Nephron progenitor cell (in vitro differentiated cells): ENCODE measurements around the gene HIPK2.

ENCODE experiments used
- DNase-seq: peaks from one replicate; pipeline ENCODE4 v3.0.0; 2021
- H3K27ac Mint-ChIP-seq: 2 replicates; pipeline ENCODE4 v1.8.0; 2021; ENCODE audit warnings: mild to moderate bottlenecking, moderate library complexity, mixed read lengths
- H3K27me3 Mint-ChIP-seq: 2 replicates; pipeline ENCODE4 v1.8.0; 2021; ENCODE audit warnings: mild to moderate bottlenecking, low read depth, mixed read lengths; ENCODE audit not compliant: poor library complexity
- H3K36me3 Mint-ChIP-seq: 2 replicates; pipeline ENCODE4 v1.8.0; 2021; ENCODE audit warnings: low read depth, mixed read lengths
- H3K4me1 Mint-ChIP-seq: 2 replicates; pipeline ENCODE4 v1.8.0; 2021; ENCODE audit warnings: mixed read lengths
- H3K4me3 Mint-ChIP-seq: 2 replicates; pipeline ENCODE4 v1.8.0; 2021; ENCODE audit warnings: mild to moderate bottlenecking, moderate library complexity, mixed read lengths
- H3K9me3 Mint-ChIP-seq: 2 replicates; pipeline ENCODE4 v1.8.0; 2021; ENCODE audit warnings: mild to moderate bottlenecking, moderate library complexity, mixed read lengths
- TF ChIP-seq, protein P1 (sequence below): fragments of 200-600 bp; sonication (generic); IDR thresholded peaks from 2 replicates; pipeline ENCODE4 v1.5.0; 2021; ENCODE audit warnings: antibody characterized with exemption

Gene HIPK2

DNA sequence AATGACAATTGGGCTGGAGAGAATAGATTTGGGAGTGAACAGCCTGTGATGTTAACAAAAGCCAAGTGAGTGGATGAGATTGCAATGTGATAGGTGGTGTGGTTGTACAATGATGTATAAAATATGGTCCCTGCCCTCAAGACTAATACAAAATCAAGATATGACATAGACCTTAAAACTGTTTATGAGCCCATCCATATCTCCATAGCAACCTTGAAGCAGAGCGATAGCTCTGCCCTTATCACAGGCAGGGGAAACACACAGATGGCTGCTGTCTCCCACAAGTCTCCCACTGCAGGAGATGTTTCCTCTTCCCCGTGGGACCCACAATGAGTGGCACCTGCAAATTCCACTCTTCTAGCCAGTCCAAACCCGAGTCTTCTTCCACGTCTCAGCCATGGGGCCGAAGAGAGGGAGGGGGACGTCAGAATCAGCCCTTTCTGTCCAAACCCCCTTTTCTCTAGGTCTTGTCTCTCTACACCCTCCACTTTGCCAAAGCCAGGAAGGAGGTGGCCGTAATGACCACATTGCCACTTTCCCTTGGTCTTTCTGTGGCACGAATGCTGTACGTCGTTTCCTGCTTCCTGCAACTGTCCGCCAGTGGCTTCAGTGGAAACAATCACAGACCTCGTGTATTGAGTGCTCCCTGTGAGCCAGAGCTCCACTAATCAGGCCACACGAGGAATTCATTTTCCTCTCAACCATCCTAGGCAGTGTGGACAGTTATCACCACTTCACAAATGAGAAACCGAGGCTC lies 43.7 kb upstream of the HIPK2 start:
- no peaks in the 10 kb centered on the region for H3K36me3 Mint-ChIP-seq
- TF ChIP-seq, protein P1, sequence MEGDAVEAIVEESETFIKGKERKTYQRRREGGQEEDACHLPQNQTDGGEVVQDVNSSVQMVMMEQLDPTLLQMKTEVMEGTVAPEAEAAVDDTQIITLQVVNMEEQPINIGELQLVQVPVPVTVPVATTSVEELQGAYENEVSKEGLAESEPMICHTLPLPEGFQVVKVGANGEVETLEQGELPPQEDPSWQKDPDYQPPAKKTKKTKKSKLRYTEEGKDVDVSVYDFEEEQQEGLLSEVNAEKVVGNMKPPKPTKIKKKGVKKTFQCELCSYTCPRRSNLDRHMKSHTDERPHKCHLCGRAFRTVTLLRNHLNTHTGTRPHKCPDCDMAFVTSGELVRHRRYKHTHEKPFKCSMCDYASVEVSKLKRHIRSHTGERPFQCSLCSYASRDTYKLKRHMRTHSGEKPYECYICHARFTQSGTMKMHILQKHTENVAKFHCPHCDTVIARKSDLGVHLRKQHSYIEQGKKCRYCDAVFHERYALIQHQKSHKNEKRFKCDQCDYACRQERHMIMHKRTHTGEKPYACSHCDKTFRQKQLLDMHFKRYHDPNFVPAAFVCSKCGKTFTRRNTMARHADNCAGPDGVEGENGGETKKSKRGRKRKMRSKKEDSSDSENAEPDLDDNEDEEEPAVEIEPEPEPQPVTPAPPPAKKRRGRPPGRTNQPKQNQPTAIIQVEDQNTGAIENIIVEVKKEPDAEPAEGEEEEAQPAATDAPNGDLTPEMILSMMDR = no peak
- H3K27ac Mint-ChIP-seq = no peak overlapping the region
- no peak overlapping the region for H3K4me3 Mint-ChIP-seq
- H3K4me1 Mint-ChIP-seq = no peaks in the 10 kb centered on the region
- H3K9me3 Mint-ChIP-seq = peaks cover 6% of the 10 kb centered on the region
- DNase-seq = no peak
- peaks cover 11% of the 10 kb centered on the region for H3K27me3 Mint-ChIP-seq

DNA sequence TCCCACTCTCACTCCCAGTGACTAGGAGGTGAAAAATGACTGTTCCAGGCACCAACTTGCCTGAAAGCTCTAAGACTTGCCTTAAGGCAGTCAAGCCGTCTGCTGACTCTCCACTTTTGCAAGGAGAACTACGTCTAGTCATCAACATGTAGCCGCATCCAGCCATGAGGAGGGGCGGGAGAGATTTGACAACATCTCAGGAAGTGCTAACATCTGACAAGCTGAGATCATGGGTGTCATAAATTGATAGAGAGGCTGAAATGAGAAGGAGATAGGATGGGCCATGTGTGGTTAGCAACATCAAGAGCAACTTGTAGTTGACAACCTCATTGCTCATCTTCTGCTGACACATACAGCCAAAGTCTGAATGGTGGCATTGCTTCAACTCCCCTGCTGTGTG lies 42.3 kb upstream of the HIPK2 start:
- Mint-ChIP-seq H3K27me3 (peaks cover 8% of the 10 kb centered on the region), H3K27ac (no peak overlapping the region), H3K4me3 (no peak overlapping the region), H3K9me3 (peaks cover 8% of the 10 kb centered on the region), H3K4me1 (no peaks in the 10 kb centered on the region), H3K36me3 (no peaks in the 10 kb centered on the region)
- TF ChIP-seq, protein P1 = no peak
- no peak for DNase-seq

DNA sequence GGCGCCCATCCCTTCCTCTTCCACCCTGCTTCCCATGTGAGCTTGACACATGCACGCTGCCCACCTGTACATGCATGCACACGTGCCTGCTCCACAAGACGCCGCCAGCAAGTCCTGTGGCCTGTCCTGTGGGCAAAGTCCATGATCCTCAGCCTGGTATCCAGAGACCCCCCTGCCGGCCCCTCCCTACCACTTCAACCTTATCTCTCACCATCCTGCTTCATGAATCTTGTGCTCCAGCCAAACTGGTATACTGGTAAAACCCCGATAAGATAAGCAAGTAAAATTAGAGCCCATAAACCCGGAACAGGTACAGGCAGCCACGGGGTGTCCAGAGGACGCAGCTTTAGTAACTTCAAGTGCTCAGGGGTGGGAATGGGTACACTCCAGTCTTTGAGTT lies 39.5 kb upstream of the HIPK2 start:
- no peak overlapping the region for H3K4me3 Mint-ChIP-seq
- H3K4me1 Mint-ChIP-seq = no peaks in the 10 kb centered on the region
- no peak overlapping the region for H3K27ac Mint-ChIP-seq
- no peaks in the 10 kb centered on the region for H3K36me3 Mint-ChIP-seq
- TF ChIP-seq, protein P1 = no peak
- DNase-seq = no peak
- H3K27me3 Mint-ChIP-seq = peaks cover 6% of the 10 kb centered on the region
- H3K9me3 Mint-ChIP-seq = peaks cover 8% of the 10 kb centered on the region

DNA sequence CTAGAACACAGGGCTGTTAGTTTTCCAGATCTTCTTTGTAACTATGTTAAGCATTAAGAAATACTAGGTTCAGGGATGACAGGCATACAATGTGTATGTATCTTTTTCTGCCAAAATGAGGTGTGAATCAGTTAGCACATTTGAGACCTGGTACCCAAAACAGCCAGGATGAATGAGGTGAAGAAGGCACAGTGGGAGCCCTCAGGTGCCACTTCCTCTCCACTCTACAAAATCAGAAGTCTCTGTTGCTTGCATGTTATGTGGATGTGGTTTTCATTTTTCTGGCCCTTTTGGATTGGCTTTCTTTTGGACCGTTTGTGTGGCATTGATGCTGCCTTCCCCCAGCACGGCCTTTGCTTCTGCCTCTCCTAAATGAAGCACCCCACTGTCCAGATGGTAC lies 35.9 kb upstream of the HIPK2 start:
- no peak overlapping the region for H3K27ac Mint-ChIP-seq
- no peaks in the 10 kb centered on the region for H3K4me1 Mint-ChIP-seq
- H3K36me3 Mint-ChIP-seq = no peaks in the 10 kb centered on the region
- H3K27me3 Mint-ChIP-seq = peaks cover 8% of the 10 kb centered on the region
- TF ChIP-seq, protein P1 = no peak
- DNase-seq = no peak
- H3K9me3 Mint-ChIP-seq = peaks cover 8% of the 10 kb centered on the region
- H3K4me3 Mint-ChIP-seq = no peak overlapping the region

DNA sequence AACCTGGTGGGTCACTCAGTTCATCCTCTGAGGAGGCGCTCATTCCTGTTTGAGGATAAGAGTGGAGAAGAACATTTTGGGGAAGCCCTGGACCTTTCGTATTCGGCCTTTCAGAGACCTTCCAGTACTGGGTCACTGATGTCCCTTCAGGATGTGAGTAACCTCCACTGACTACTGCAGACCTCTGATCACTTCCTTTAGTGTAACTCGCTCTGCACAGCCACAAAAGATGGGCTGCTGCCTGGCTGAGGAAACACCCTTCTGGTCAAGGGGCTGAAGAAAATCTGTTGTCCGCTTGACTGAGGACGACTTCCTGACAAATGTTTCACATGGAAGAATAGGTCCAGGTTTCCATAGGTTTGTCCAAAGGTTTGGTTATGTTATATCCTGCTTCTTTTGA lies 35.4 kb upstream of the HIPK2 start:
- no peak for DNase-seq
- Mint-ChIP-seq H3K36me3 (no peaks in the 10 kb centered on the region), H3K4me3 (no peak overlapping the region), H3K27me3 (peaks cover 8% of the 10 kb centered on the region), H3K9me3 (peaks cover 8% of the 10 kb centered on the region), H3K4me1 (no peaks in the 10 kb centered on the region), H3K27ac (no peak overlapping the region)
- TF ChIP-seq, protein P1 = no peak

DNA sequence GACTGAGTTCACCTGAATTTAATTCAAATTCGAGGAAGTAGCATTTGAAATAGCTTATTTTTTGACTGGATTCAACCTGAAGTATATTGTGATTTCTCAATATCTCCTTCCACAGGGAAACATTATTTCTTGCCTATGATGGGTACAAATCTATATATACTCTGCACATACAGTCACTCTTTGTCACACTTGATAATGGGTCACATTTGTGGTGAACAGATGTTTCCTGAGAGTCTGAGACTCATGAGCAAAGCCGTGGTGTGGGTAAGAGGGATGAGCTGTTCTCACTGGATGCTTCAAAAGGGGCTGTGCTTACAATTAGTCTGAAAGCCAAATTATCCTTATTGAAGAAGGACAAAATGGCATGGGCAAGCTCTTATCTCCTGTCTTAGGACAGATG lies 33.3 kb upstream of the HIPK2 start:
- TF ChIP-seq, protein P1 = no peak
- Mint-ChIP-seq H3K27ac (no peak overlapping the region), H3K27me3 (peaks cover 6% of the 10 kb centered on the region), H3K9me3 (peaks cover 8% of the 10 kb centered on the region), H3K36me3 (peaks cover 5% of the 10 kb centered on the region), H3K4me1 (peaks cover 7% of the 10 kb centered on the region), H3K4me3 (no peak overlapping the region)
- DNase-seq = no peak
